ENCODE results near the gene SPPL2B.

- no peak for TF ChIP-seq CTCF (IDR thresholded peaks at IDR 0.05)
- no peak for TF ChIP-seq EP300 (IDR thresholded peaks at IDR 0.05; ENCODE audit: low read depth)
- no peak for TF ChIP-seq POLR2AphosphoS5 (IDR thresholded peaks at IDR 0.05)
- no peak for TF ChIP-seq POLR2A (IDR thresholded peaks at IDR 0.05)
These were observed 4.7 kb downstream of the SPPL2B start for GRCh38 chr19:2333027-2333806.
